HL-60 (cell line): ENCODE measurements around the gene TTLL7.

Experiments used
- DNase-seq, 2 experiments: peaks; one replicate each; pipeline ENCODE4 v3.0.0-alpha.2; 2010 to 2020; ENCODE audit warnings: low read depth in 1 of 2, low spot score in 1 of 2
- H3K27ac ChIP-seq: fragments of 250-450 bp; sonication (Bioruptor Pico); replicated peaks from 2 replicates; pipeline ENCODE4 v1.5.1; 2020; ENCODE audit warnings: mild to moderate bottlenecking, moderate library complexity
- H3K27me3 ChIP-seq: fragments of 250-450 bp; sonication (Bioruptor Pico); 2 replicates; pipeline ENCODE4 v1.5.1; 2021; ENCODE audit warnings: mild to moderate bottlenecking, moderate library complexity; ENCODE audit not compliant: insufficient read depth, poor library complexity, severe bottlenecking
- H3K4me3 ChIP-seq: replicated peaks from 2 replicates; pipeline ENCODE4 v1.5.1; 2011; ENCODE audit warnings: mild to moderate bottlenecking, control low read depth, low read length; ENCODE audit not compliant: insufficient read depth
- GABPA ChIP-seq: IDR thresholded peaks from 2 replicates; pipeline ENCODE4 v1.6.1; 2012; ENCODE audit warnings: low read depth
- POLR2AphosphoS5 ChIP-seq: IDR thresholded peaks from 2 replicates; pipeline ENCODE4 v1.6.1; 2012; ENCODE audit warnings: low read depth
- SPI1 ChIP-seq: IDR thresholded peaks from 2 replicates; pipeline ENCODE4 v1.6.1; 2012; ENCODE audit warnings: low read depth, mild to moderate bottlenecking, borderline replicate concordance
- TF ChIP-seq, protein P1 (sequence below): IDR thresholded peaks from one replicate; pipeline ENCODE4 v1.5.1; 2011; ENCODE audit warnings: low read length, control low read depth, inconsistent platforms; ENCODE audit not compliant: insufficient read depth
- TF ChIP-seq, protein P2 (sequence below): IDR thresholded peaks from 2 replicates; pipeline ENCODE4 v1.6.1; 2012; ENCODE audit warnings: low read depth; ENCODE audit not compliant: insufficient replicate concordance

The TTLL7 gene

GRCh38 chr1:83927061-83927460, 71.9 kb downstream of the TTLL7 start:
- Histone ChIP-seq H3K27me3 (no peaks in the 10 kb centered on the region), H3K27ac (no peak overlapping the region), H3K4me3 (no peak overlapping the region)
- no peak for DNase-seq
- TF ChIP-seq, protein P1, sequence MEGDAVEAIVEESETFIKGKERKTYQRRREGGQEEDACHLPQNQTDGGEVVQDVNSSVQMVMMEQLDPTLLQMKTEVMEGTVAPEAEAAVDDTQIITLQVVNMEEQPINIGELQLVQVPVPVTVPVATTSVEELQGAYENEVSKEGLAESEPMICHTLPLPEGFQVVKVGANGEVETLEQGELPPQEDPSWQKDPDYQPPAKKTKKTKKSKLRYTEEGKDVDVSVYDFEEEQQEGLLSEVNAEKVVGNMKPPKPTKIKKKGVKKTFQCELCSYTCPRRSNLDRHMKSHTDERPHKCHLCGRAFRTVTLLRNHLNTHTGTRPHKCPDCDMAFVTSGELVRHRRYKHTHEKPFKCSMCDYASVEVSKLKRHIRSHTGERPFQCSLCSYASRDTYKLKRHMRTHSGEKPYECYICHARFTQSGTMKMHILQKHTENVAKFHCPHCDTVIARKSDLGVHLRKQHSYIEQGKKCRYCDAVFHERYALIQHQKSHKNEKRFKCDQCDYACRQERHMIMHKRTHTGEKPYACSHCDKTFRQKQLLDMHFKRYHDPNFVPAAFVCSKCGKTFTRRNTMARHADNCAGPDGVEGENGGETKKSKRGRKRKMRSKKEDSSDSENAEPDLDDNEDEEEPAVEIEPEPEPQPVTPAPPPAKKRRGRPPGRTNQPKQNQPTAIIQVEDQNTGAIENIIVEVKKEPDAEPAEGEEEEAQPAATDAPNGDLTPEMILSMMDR = no peak
- no peak for TF ChIP-seq POLR2AphosphoS5
- TF ChIP-seq SPI1 = no peak
- TF ChIP-seq GABPA = no peak
- TF ChIP-seq, protein P2, sequence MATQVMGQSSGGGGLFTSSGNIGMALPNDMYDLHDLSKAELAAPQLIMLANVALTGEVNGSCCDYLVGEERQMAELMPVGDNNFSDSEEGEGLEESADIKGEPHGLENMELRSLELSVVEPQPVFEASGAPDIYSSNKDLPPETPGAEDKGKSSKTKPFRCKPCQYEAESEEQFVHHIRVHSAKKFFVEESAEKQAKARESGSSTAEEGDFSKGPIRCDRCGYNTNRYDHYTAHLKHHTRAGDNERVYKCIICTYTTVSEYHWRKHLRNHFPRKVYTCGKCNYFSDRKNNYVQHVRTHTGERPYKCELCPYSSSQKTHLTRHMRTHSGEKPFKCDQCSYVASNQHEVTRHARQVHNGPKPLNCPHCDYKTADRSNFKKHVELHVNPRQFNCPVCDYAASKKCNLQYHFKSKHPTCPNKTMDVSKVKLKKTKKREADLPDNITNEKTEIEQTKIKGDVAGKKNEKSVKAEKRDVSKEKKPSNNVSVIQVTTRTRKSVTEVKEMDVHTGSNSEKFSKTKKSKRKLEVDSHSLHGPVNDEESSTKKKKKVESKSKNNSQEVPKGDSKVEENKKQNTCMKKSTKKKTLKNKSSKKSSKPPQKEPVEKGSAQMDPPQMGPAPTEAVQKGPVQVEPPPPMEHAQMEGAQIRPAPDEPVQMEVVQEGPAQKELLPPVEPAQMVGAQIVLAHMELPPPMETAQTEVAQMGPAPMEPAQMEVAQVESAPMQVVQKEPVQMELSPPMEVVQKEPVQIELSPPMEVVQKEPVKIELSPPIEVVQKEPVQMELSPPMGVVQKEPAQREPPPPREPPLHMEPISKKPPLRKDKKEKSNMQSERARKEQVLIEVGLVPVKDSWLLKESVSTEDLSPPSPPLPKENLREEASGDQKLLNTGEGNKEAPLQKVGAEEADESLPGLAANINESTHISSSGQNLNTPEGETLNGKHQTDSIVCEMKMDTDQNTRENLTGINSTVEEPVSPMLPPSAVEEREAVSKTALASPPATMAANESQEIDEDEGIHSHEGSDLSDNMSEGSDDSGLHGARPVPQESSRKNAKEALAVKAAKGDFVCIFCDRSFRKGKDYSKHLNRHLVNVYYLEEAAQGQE = no peak

DNA sequence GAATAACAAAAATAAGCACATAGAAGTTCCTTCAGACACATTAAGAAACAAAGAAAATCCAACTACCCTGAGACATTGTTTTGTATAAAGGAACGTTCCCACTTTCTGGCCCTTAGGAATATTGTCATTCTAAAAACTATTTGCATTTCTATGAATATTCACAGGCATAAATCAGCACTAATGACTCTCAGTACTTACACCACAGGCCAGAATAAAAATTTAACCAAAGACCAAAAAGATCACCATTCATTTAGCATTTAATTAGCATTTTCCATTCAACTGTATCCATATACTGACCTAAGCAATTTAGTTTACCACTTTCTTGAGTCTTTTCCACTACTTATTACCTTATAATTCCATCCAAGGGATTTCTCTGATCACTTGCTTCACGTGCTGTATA, 75.4 kb downstream of the TTLL7 start:
- Histone ChIP-seq H3K4me3 (no peak overlapping the region), H3K27me3 (no peaks in the 10 kb centered on the region), H3K27ac (no peak overlapping the region)
- TF ChIP-seq GABPA (no peak), POLR2AphosphoS5 (no peak), SPI1 (no peak)
- TF ChIP-seq, protein P1 = no peak
- TF ChIP-seq, protein P2 = no peak
- DNase-seq = no peak

GRCh38 chr1:83922431-83922830, 76.5 kb downstream of the TTLL7 start:
- Histone ChIP-seq H3K4me3 (no peak overlapping the region), H3K27me3 (no peaks in the 10 kb centered on the region), H3K27ac (no peak overlapping the region)
- TF ChIP-seq SPI1 (no peak), POLR2AphosphoS5 (no peak), GABPA (no peak)
- TF ChIP-seq, protein P2 = no peak
- TF ChIP-seq, protein P1 = no peak
- DNase-seq = no peak
